HepG2 (cell line): ENCODE measurements around the gene MED15. TPM values are rescaled to one million over a fixed set of nuclear protein-coding genes. Genes with fewer than 3 reads are reported as not detected.
A peak's percentile ranks its signal among the peaks of the same experiment; 100 is the strongest.

Experiments
- ATAC-seq: fragments of 200-7000 bp; cut with Tn5 transposase; 3 replicates; pipeline ENCODE4 v1.9.1; 2020; ENCODE audit warnings: mild to moderate bottlenecking, moderate library complexity
- BruUV-seq: library from RNA; stranded (reverse); fragments of 400-500 nt; replicated peaks from 2 replicates; lab custom pipeline; 2021; lab: Mats Ljungman, UMichigan
- CTCF ChIA-PET: fragments of 300-600 bp; formaldehyde crosslinking; extraction: SDS; loops from one replicate; lab custom pipeline; 2021; ENCODE audit warnings: low total read pairs, inconsistent platforms, low intra/inter-chr PET ratio; lab: Yijun Ruan, JAX
- POLR2A ChIA-PET: fragments of 350-600 bp; sonication (Branson Sonifier 250); formaldehyde crosslinking; loops from one replicate; lab custom pipeline; 2020; ENCODE audit warnings: antibody characterized with exemption, inconsistent platforms; lab: Yijun Ruan, JAX
- DNase-seq: peaks from one replicate; pipeline ENCODE4 v3.0.0-alpha.2; 2015; ENCODE audit warnings: low spot score
- FAIRE-seq: peaks from 3 replicates; lab custom pipeline; 2011; peaks lifted over from hg19 to GRCh38; lab: Jason Lieb, UNC
- H2AFZ ChIP-seq: one replicate; pipeline ENCODE4 v1.6.1; 2011; ENCODE audit warnings: low read length, inconsistent platforms
- H3K27ac ChIP-seq: fragments of 300-600 bp; 3 replicates; pipeline ENCODE4 v1.8.0; 2011; ENCODE audit warnings: mixed run types, mild to moderate bottlenecking, mixed read lengths, low read length, inconsistent platforms; ENCODE audit not compliant: insufficient read depth; ENCODE audit errors: extremely low read length
- H3K27me3 ChIP-seq, 2 experiments: fragments of 200-600 bp in 1 of 2; 2 replicates in 1 of 2; 3 replicates in 1 of 2; pipeline versions ENCODE4 v1.6.0 to v1.8.0; 2011; ENCODE audit warnings: low read length in 2 of 2, mild to moderate bottlenecking in 2 of 2, moderate library complexity in 2 of 2, inconsistent platforms in 1 of 2; ENCODE audit not compliant: insufficient read depth in 2 of 2, control insufficient read depth in 1 of 2
- H3K36me3 ChIP-seq, 2 experiments: fragments of 200-600 bp in 1 of 2; replicated peaks in 1 of 2; 2 replicates in 1 of 2; 3 replicates in 1 of 2; pipeline versions ENCODE4 v1.5.1 to v1.8.0; 2011; ENCODE audit warnings: low read length in 2 of 2, inconsistent platforms in 1 of 2; ENCODE audit not compliant: insufficient read depth in 2 of 2, control insufficient read depth in 1 of 2
- H3K4me1 ChIP-seq: 2 replicates; pipeline ENCODE4 v1.5.1; 2012; ENCODE audit warnings: low read length, inconsistent platforms; ENCODE audit not compliant: insufficient read depth
- H3K4me2 ChIP-seq: 2 replicates; pipeline ENCODE4 v1.6.0; 2011; ENCODE audit warnings: low read depth, low read length, inconsistent platforms
- H3K4me3 ChIP-seq, 3 experiments: fragments of 200-600 bp in 1 of 3; sonication (generic), shearing (Covaris generic) in 1 of 3; replicated peaks in 1 of 3; 2 replicates each; pipeline ENCODE4 v1.5.1; 2011 to 2016; ENCODE audit warnings: low read length in 3 of 3, inconsistent platforms in 2 of 3, low read depth in 2 of 3, mild to moderate bottlenecking in 2 of 3, control low read depth in 1 of 3, mixed read lengths in 1 of 3; ENCODE audit not compliant: insufficient read depth in 1 of 3
- H3K79me2 ChIP-seq: one replicate; pipeline ENCODE4 v1.6.1; 2011; ENCODE audit warnings: low read length, inconsistent platforms; ENCODE audit not compliant: insufficient read depth
- H3K9ac ChIP-seq: 2 replicates; pipeline ENCODE4 v1.6.0; 2011; ENCODE audit warnings: mild to moderate bottlenecking, low read depth, low read length, inconsistent platforms; ENCODE audit not compliant: insufficient read depth
- H3K9me3 ChIP-seq: 2 replicates; pipeline ENCODE4 v1.5.1; 2012; ENCODE audit warnings: mild to moderate bottlenecking, low read length
- H4K20me1 ChIP-seq: 2 replicates; pipeline ENCODE4 v1.6.0; 2011; ENCODE audit warnings: inconsistent platforms, mild to moderate bottlenecking, low read length, moderate library complexity; ENCODE audit not compliant: insufficient read depth
- DR1 ChIP-seq: sonication (generic); formaldehyde crosslinking; IDR thresholded peaks from 2 replicates; pipeline ENCODE4 v1.8.0; 2021; ENCODE audit warnings: mild to moderate bottlenecking, missing genetic modification reagents, inconsistent platforms
- ZFP82 ChIP-seq: sonication (generic); formaldehyde crosslinking; IDR thresholded peaks from 2 replicates; pipeline ENCODE4 v1.5.1; 2020; ENCODE audit warnings: mild to moderate bottlenecking, missing genetic modification reagents, borderline replicate concordance
- ZNF350 ChIP-seq: sonication (generic); formaldehyde crosslinking; IDR thresholded peaks from 2 replicates; pipeline ENCODE4 v1.4.0; 2020; ENCODE audit warnings: mild to moderate bottlenecking, low read depth, missing genetic modification reagents, borderline replicate concordance
- ZNF652 ChIP-seq: IDR thresholded peaks from 2 replicates; pipeline ENCODE4 v1.6.1; 2016; ENCODE audit warnings: low read depth, borderline replicate concordance
- ZNF761 ChIP-seq: sonication (generic); formaldehyde crosslinking; conservative IDR thresholded peaks from 2 replicates; pipeline ENCODE4 v1.4.0; 2020; ENCODE audit warnings: mild to moderate bottlenecking, missing genetic modification reagents
- ZNF777 ChIP-seq: sonication (generic); formaldehyde crosslinking; IDR thresholded peaks from 2 replicates; pipeline ENCODE4 v1.4.0; 2020; ENCODE audit warnings: missing genetic modification reagents
- WGBS: methylation state at CpG from one replicate; pipeline ENCODE4 v1.1.6; 2017; ENCODE audit warnings: low lambda C conversion rate; 5-methylcytosine and 5-hydroxymethylcytosine counted together
- in situ Hi-C: cut with HindIII; loops from 2 replicates; pipeline ENCODE4 v1.10.0; 2017; ENCODE audit warnings: low pct_unique_long_range_greater_than_20kb; ENCODE audit not compliant: extremely low pct_ligation_motif_present
- intact Hi-C: fragments of 100-400 bp; cut with micrococcal nuclease; formaldehyde crosslinking; loops from one replicate; pipeline ENCODE4 v1.10.0; 2022; ENCODE audit not compliant: unreplicated experiment
- polyA plus RNA-seq, 8 experiments: library from polyadenylated mRNA; depleted of rRNA in 3 of 8; stranded (reverse) in 7 of 8; unstranded in 1 of 8; fragments of >200 nt; fragmentation: Illumina TruSeq in 4 of 8; extraction: Trizol in 4 of 8; gene quantifications; 2 replicates each; pipeline versions ENCODE4 v1.2.1 to v1.2.3, GENCODE V29; 2011 to 2016; ENCODE audit warnings: low read depth in 4 of 8, missing spikeins in 1 of 8, mixed read lengths in 1 of 8; ENCODE audit not compliant: insufficient read depth in 1 of 8
- total RNA-seq, 5 experiments: library from RNA; depleted of rRNA; stranded (reverse); fragments of >200 nt; fragmentation: Illumina TruSeq; extraction: Trizol; gene quantifications; 2 replicates each; pipeline ENCODE4 v1.2.3, GENCODE V29; 2016; ENCODE audit warnings: low read depth in 1 of 5
- TF ChIP-seq, protein P1 (sequence below): sonication (generic); formaldehyde crosslinking; IDR thresholded peaks from 2 replicates; pipeline ENCODE4 v1.8.0; 2022; ENCODE audit warnings: missing genetic modification reagents, mild to moderate bottlenecking, moderate library complexity, borderline replicate concordance
- TF ChIP-seq, protein P2 (sequence below): sonication (generic); formaldehyde crosslinking; IDR thresholded peaks from 2 replicates; pipeline ENCODE4 v1.4.0; 2020; ENCODE audit warnings: missing genetic modification reagents
- TF ChIP-seq, protein P3 (sequence below): sonication (generic); formaldehyde crosslinking; IDR thresholded peaks from 2 replicates; pipeline ENCODE4 v1.4.0; 2020; ENCODE audit warnings: mild to moderate bottlenecking, missing genetic modification reagents

Gene MED15
- total and polyA plus RNA-seq, 2 of the 13 experiments (the other 11 are each of a cell fraction or from before 2014, with no cell fraction given) = 14.3 to 27.0 TPM

- H3K36me3 ChIP-seq = peaks cover 1 to 10% of the 10 kb centered on the region in 2 experiments; a peak in 2 of 5 replicates
- H3K27ac ChIP-seq = peak overlapping the region; percentile 87
- no peaks in the 10 kb centered on the region for H3K9me3 ChIP-seq
- intact Hi-C loops = loop anchor here (1.0 kb wide), 1 partner anchor 43 kb away; no protein-coding TSS in a partner anchor
- TF ChIP-seq ZNF652 (no peak), DR1 (no peak), ZNF761 (0 out of 2 replicates have a peak, but pooled peaks have one; percentile 40), ZNF777 (CRISPR knock-in tag) (no peak), ZNF350 (0 out of 2 replicates have a peak, but pooled peaks have one; percentile 43), ZFP82 (0 out of 2 replicates have a peak, but pooled peaks have one; percentile 15)
- TF ChIP-seq, protein P1, sequence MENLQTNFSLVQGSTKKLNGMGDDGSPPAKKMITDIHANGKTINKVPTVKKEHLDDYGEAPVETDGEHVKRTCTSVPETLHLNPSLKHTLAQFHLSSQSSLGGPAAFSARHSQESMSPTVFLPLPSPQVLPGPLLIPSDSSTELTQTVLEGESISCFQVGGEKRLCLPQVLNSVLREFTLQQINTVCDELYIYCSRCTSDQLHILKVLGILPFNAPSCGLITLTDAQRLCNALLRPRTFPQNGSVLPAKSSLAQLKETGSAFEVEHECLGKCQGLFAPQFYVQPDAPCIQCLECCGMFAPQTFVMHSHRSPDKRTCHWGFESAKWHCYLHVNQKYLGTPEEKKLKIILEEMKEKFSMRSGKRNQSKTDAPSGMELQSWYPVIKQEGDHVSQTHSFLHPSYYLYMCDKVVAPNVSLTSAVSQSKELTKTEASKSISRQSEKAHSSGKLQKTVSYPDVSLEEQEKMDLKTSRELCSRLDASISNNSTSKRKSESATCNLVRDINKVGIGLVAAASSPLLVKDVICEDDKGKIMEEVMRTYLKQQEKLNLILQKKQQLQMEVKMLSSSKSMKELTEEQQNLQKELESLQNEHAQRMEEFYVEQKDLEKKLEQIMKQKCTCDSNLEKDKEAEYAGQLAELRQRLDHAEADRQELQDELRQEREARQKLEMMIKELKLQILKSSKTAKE (CRISPR knock-in tag) = no peak
- TF ChIP-seq, protein P2, sequence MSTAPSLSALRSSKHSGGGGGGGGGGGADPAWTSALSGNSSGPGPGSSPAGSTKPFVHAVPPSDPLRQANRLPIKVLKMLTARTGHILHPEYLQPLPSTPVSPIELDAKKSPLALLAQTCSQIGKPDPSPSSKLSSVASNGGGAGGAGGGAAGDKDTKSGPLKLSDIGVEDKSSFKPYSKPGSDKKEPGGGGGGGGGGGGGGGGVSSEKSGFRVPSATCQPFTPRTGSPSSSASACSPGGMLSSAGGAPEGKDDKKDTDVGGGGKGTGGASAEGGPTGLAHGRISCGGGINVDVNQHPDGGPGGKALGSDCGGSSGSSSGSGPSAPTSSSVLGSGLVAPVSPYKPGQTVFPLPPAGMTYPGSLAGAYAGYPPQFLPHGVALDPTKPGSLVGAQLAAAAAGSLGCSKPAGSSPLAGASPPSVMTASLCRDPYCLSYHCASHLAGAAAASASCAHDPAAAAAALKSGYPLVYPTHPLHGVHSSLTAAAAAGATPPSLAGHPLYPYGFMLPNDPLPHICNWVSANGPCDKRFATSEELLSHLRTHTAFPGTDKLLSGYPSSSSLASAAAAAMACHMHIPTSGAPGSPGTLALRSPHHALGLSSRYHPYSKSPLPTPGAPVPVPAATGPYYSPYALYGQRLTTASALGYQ (CRISPR knock-in tag) = no peak
- TF ChIP-seq, protein P3, sequence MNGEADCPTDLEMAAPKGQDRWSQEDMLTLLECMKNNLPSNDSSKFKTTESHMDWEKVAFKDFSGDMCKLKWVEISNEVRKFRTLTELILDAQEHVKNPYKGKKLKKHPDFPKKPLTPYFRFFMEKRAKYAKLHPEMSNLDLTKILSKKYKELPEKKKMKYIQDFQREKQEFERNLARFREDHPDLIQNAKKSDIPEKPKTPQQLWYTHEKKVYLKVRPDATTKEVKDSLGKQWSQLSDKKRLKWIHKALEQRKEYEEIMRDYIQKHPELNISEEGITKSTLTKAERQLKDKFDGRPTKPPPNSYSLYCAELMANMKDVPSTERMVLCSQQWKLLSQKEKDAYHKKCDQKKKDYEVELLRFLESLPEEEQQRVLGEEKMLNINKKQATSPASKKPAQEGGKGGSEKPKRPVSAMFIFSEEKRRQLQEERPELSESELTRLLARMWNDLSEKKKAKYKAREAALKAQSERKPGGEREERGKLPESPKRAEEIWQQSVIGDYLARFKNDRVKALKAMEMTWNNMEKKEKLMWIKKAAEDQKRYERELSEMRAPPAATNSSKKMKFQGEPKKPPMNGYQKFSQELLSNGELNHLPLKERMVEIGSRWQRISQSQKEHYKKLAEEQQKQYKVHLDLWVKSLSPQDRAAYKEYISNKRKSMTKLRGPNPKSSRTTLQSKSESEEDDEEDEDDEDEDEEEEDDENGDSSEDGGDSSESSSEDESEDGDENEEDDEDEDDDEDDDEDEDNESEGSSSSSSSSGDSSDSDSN (CRISPR knock-in tag) = 0 out of 2 replicates have a peak, but pooled peaks have one; percentile 24
- ATAC-seq = no peak
- peak overlapping the region; percentile 93 for H3K4me2 ChIP-seq
- H2AFZ ChIP-seq = no peak overlapping the region
- H3K4me3 ChIP-seq = peak overlapping the region; percentile 92 to 94 (median 93)
- H3K9ac ChIP-seq = peak overlapping the region; percentile 94
- no peak for DNase-seq
- H3K4me1 ChIP-seq = peaks cover 47% of the 10 kb centered on the region
- peaks cover 61% of the 10 kb centered on the region for H3K79me2 ChIP-seq
- CTCF ChIA-PET = no interaction called here
- POLR2A ChIA-PET = interaction anchor here (0.9 to 2.1 kb wide), 6 partner anchors 14 to 44 kb away, joined by 3 to 16 read pairs (median 4); no protein-coding TSS in a partner anchor
- in situ Hi-C loops = no loop called here
- peaks cover 31% of the 10 kb centered on the region for H4K20me1 ChIP-seq
- no TSS peak for BruUV-seq
- peaks cover 0 to 4% of the 10 kb centered on the region in 2 experiments; a peak in 1 of 5 replicates for H3K27me3 ChIP-seq
- peak; percentile 21 for FAIRE-seq
- WGBS = 13% methylated on average over 7 of the region's 10 CpGs
Measured at GRCh38 chr22:20508815-20509271, 1.4 kb downstream of the MED15 start.
